ENCODE data around the gene DCC. TPM values are rescaled to one million over a fixed set of nuclear protein-coding genes. Genes with fewer than 3 reads are reported as not detected.

The DCC gene
- total and polyA plus RNA-seq, 2 donors (not counting 1 experiment from before 2014, with no cell fraction given) = not detected

GRCh38 chr18:52898485-52899058 lies 558.6 kb downstream of the DCC start:
- POLR2A ChIA-PET = no interaction called here
- WGBS (ENCODE audit: insufficient coverage) = no CpG with 5 or more reads among the region's 3 CpGs
- no peak overlapping the region for H3K27ac ChIP-seq (ENCODE audit: low read length in 2 of 2)

GRCh38 chr18:52902188-52902587 lies 562.2 kb downstream of the DCC start:
- Histone ChIP-seq H3K4me2 (replicated peaks; ENCODE audit: low read depth, low read length, poor library complexity, severe bottlenecking) (no peak overlapping the region), H3K27me3 (replicated peaks in 1 of 4; ENCODE audit: control extremely low read depth in 1 of 4, control insufficient read depth in 3 of 4, insufficient read depth in 4 of 4, low read length in 3 of 4) (no peaks in the 10 kb centered on the region), H3K27ac (ENCODE audit: low read length in 2 of 2) (no peak overlapping the region), H3K4me1 (ENCODE audit: control insufficient read depth in 2 of 2, insufficient read depth in 2 of 2, low read length in 2 of 2) (no peaks in the 10 kb centered on the region), H4K20me1 (ENCODE audit: control insufficient read depth, insufficient read depth, low read length, poor library complexity, severe bottlenecking) (no peaks in the 10 kb centered on the region), H3K9me3 (ENCODE audit: control extremely low read depth in 1 of 3, control insufficient read depth in 2 of 3, insufficient read depth in 1 of 3, low read length in 2 of 3) (no peaks in the 10 kb centered on the region), H2AFZ (ENCODE audit: insufficient read depth, low read depth, low read length, poor library complexity, severe bottlenecking) (no peak overlapping the region), H3K4me3 (ENCODE audit: control extremely low read depth in 1 of 5, extremely low read depth in 1 of 5, insufficient read depth in 1 of 5, low read depth in 2 of 5, low read length in 4 of 5) (no peak overlapping the region), H3K9ac (ENCODE audit: low read length) (no peak overlapping the region), H3K79me2 (ENCODE audit: control insufficient read depth, insufficient read depth, low read length) (no peaks in the 10 kb centered on the region), H3K36me3 (replicated peaks in 1 of 2; ENCODE audit: control extremely low read depth in 1 of 2, control insufficient read depth in 1 of 2, extremely low read depth in 1 of 2, insufficient read depth in 2 of 2, low read length in 1 of 2) (no peaks in the 10 kb centered on the region)
- TF ChIP-seq CTCF (IDR thresholded peaks at IDR 0.05) = no peak
- no peak for TF ChIP-seq EZH2 (IDR thresholded peaks at IDR 0.05; ENCODE audit: borderline replicate concordance, insufficient read depth, low read depth, low read length, poor library complexity, severe bottlenecking)
- Mint-ChIP-seq H3K27ac (no peak overlapping the region), H3K9me3 (ENCODE audit: insufficient read depth) (no peaks in the 10 kb centered on the region), H3K4me1 (no peaks in the 10 kb centered on the region), H3K4me3 (no peak overlapping the region), H3K27me3 (no peaks in the 10 kb centered on the region)
- WGBS (ENCODE audit: insufficient coverage) = 85% methylated on average over 2 of the region's 3 CpGs
- intact Hi-C loops (cut with micrococcal nuclease) = no loop called here
- POLR2A ChIA-PET = no interaction called here
- CTCF ChIA-PET = no interaction called here
- no peak for DNase-seq
- no peak for ATAC-seq (ENCODE audit: low read depth)

More at GRCh38 chr18:52898485-52899058, 558.6 kb downstream of the DCC start:
- TF ChIP-seq EZH2 (IDR thresholded peaks at IDR 0.05; ENCODE audit: borderline replicate concordance, insufficient read depth, low read depth, low read length, poor library complexity, severe bottlenecking) (no peak), CTCF (IDR thresholded peaks at IDR 0.05) (no peak)
- Mint-ChIP-seq H3K27ac (no peak overlapping the region), H3K4me3 (no peak overlapping the region), H3K27me3 (no peaks in the 10 kb centered on the region), H3K4me1 (no peaks in the 10 kb centered on the region), H3K9me3 (ENCODE audit: insufficient read depth) (no peaks in the 10 kb centered on the region)
- Histone ChIP-seq H3K36me3 (replicated peaks in 1 of 2; ENCODE audit: control extremely low read depth in 1 of 2, control insufficient read depth in 1 of 2, extremely low read depth in 1 of 2, insufficient read depth in 2 of 2, low read length in 1 of 2) (no peaks in the 10 kb centered on the region), H3K4me3 (ENCODE audit: control extremely low read depth in 1 of 5, extremely low read depth in 1 of 5, insufficient read depth in 1 of 5, low read depth in 2 of 5, low read length in 4 of 5) (no peak overlapping the region), H3K4me1 (ENCODE audit: control insufficient read depth in 2 of 2, insufficient read depth in 2 of 2, low read length in 2 of 2) (no peaks in the 10 kb centered on the region), H3K9ac (ENCODE audit: low read length) (no peak overlapping the region), H3K79me2 (ENCODE audit: control insufficient read depth, insufficient read depth, low read length) (no peaks in the 10 kb centered on the region), H3K9me3 (ENCODE audit: control extremely low read depth in 1 of 3, control insufficient read depth in 2 of 3, insufficient read depth in 1 of 3, low read length in 2 of 3) (no peaks in the 10 kb centered on the region), H3K27me3 (replicated peaks in 1 of 4; ENCODE audit: control extremely low read depth in 1 of 4, control insufficient read depth in 3 of 4, insufficient read depth in 4 of 4, low read length in 3 of 4) (no peaks in the 10 kb centered on the region), H4K20me1 (ENCODE audit: control insufficient read depth, insufficient read depth, low read length, poor library complexity, severe bottlenecking) (no peaks in the 10 kb centered on the region), H2AFZ (ENCODE audit: insufficient read depth, low read depth, low read length, poor library complexity, severe bottlenecking) (no peak overlapping the region), H3K4me2 (replicated peaks; ENCODE audit: low read depth, low read length, poor library complexity, severe bottlenecking) (no peak overlapping the region)
- no peak for DNase-seq
- ATAC-seq (ENCODE audit: low read depth) = no peak
- intact Hi-C loops (cut with micrococcal nuclease) = no loop called here
- CTCF ChIA-PET = no interaction called here

Measured in B cell (primary cell).